Esophagus muscularis mucosa (tissue), 4 donors: ENCODE measurements around the gene KATNA1. TPM values are rescaled to one million over a fixed set of nuclear protein-coding genes. Genes with fewer than 3 reads are reported as not detected.

Source experiments
- DNase-seq: peaks from one replicate; pipeline ENCODE4 v3.0.0-alpha.2; 2017; ENCODE audit errors: extremely low spot score
- H3K27ac ChIP-seq, 4 donors: fragments of 200-600 bp; sonication (generic); replicated peaks in 1 of 4; 1 replicate in 3 of 4; 2 replicates in 1 of 4; pipeline ENCODE4 v1.5.1; 2016 to 2019; ENCODE audit warnings: mild to moderate bottlenecking in 1 of 4
- H3K27me3 ChIP-seq, 4 donors: fragments of 200-600 bp; sonication (generic); one replicate each; pipeline versions ENCODE4 v1.5.1 to v1.6.0; 2016 to 2019
- H3K36me3 ChIP-seq, 4 donors: fragments of 200-600 bp; sonication (generic); one replicate each; pipeline ENCODE4 v1.5.1; 2016 to 2019
- H3K4me1 ChIP-seq, 4 donors: fragments of 200-600 bp; sonication (generic); one replicate each; pipeline ENCODE4 v1.5.1; 2016 to 2019
- H3K4me3 ChIP-seq, 4 donors: fragments of 200-600 bp; sonication (generic); 1 replicate in 2 of 4; 2 replicates in 2 of 4; pipeline ENCODE4 v1.5.1; 2016 to 2019; ENCODE audit warnings: mild to moderate bottlenecking in 4 of 4, moderate library complexity in 1 of 4
- H3K9me3 ChIP-seq, 4 donors: fragments of 200-600 bp; sonication (generic); 1 replicate in 3 of 4; 2 replicates in 1 of 4; pipeline ENCODE4 v1.5.1; 2016 to 2019
- EP300 ChIP-seq: sonication (generic); formaldehyde crosslinking; IDR thresholded peaks from one replicate; pipeline ENCODE4 v1.6.1; 2017; ENCODE audit warnings: antibody characterized with exemption
- POLR2A ChIP-seq: fragments of 450-650 bp; IDR thresholded peaks from one replicate; pipeline ENCODE4 v1.6.1; 2017; ENCODE audit warnings: antibody characterized with exemption, moderate library complexity, mild to moderate bottlenecking, low read depth
- POLR2AphosphoS5 ChIP-seq, 2 donors: sonication (generic); formaldehyde crosslinking; IDR thresholded peaks; one replicate each; pipeline ENCODE4 v1.6.1; 2017; ENCODE audit warnings: antibody characterized with exemption in 2 of 2
- whole genome bisulfite sequencing: methylation state at CpG from one replicate; pipeline ENCODE4 v1.1.5; 2018; 5-methylcytosine and 5-hydroxymethylcytosine counted together
- intact Hi-C: fragments of 100-400 bp; cut with DNase I; formaldehyde crosslinking; loops from one replicate; pipeline ENCODE4 v1.15.1; 2023
- total RNA-seq, 4 donors: library from RNA; depleted of rRNA; stranded (reverse); fragments of >200 nt; gene quantifications; one replicate each; pipeline versions ENCODE4 v1.1.0 to v1.2.1, GENCODE V29; 2016
- TF ChIP-seq, protein P1 (sequence below), 3 experiments: fragments of 200-600 bp in 2 of 3; fragments of 450-650 bp in 1 of 3; sonication (generic) in 2 of 3; IDR thresholded peaks; one replicate each; pipeline ENCODE4 v1.5.1; 2017 to 2019; ENCODE audit warnings: antibody characterized with exemption in 3 of 3, mild to moderate bottlenecking in 2 of 3, moderate library complexity in 1 of 3

The KATNA1 gene
- total RNA-seq, 4 donors from 2014 or later = 15.8 to 24.5 (median 20.2) TPM

DNA sequence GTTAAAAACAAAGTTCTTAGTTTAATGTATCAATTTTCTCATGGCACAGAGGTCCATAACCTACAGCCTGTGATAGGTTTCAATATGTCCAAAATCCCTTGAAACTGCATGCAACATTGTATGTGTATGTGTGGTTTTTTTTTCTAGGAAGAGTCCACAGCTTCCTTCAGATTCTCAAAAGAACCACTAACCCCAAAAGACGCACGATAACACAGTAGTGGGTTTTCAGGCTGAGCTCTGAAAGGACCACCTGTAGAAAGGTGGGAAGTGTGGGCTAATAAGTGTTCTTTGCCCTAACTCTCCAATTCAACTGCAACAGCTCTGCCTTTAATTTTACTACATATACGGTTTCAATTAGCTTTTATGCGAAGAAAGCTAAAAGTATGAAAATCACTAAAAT, 11.5 kb upstream of the KATNA1 start:
- Histone ChIP-seq H3K4me1 (no peaks in the 10 kb centered on the region), H3K27me3 (no peaks in the 10 kb centered on the region), H3K27ac (no peak overlapping the region), H3K4me3 (no peak overlapping the region), H3K36me3 (peaks cover 4 to 75% (median 54%) of the 10 kb centered on the region in 4 donors), H3K9me3 (no peaks in the 10 kb centered on the region)
- no peak for DNase-seq
- intact Hi-C loops = no loop called here
- TF ChIP-seq POLR2A = no peak
- TF ChIP-seq, protein P1, sequence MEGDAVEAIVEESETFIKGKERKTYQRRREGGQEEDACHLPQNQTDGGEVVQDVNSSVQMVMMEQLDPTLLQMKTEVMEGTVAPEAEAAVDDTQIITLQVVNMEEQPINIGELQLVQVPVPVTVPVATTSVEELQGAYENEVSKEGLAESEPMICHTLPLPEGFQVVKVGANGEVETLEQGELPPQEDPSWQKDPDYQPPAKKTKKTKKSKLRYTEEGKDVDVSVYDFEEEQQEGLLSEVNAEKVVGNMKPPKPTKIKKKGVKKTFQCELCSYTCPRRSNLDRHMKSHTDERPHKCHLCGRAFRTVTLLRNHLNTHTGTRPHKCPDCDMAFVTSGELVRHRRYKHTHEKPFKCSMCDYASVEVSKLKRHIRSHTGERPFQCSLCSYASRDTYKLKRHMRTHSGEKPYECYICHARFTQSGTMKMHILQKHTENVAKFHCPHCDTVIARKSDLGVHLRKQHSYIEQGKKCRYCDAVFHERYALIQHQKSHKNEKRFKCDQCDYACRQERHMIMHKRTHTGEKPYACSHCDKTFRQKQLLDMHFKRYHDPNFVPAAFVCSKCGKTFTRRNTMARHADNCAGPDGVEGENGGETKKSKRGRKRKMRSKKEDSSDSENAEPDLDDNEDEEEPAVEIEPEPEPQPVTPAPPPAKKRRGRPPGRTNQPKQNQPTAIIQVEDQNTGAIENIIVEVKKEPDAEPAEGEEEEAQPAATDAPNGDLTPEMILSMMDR (IDR thresholded peaks at IDR 0.05) = no peak
- no peak for TF ChIP-seq POLR2AphosphoS5 (IDR thresholded peaks at IDR 0.05)
- TF ChIP-seq EP300 = no peak
- WGBS = 95% methylated on average over 4 of the region's 4 CpGs

DNA sequence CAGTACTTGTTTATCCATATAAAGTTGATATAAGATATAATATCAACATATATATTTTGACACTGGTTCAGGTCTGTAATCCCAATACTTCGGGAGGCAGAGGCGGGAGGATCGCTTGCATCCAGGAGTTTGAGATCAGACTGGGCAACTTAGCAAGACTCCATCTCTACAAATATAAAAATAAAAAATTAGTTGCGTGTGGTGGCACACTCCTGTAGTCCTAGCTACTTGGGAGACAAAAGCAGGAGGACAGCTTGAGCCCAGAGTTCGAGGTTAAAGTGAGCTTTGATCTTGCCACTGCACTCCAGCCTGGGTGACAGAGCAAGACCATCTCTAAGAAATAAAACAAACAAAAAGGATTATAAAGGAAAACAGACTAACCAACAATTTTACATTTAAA, 8.9 kb upstream of the KATNA1 start:
- Histone ChIP-seq H3K4me1 (no peaks in the 10 kb centered on the region), H3K36me3 (peaks cover 0 to 49% (median 30%) of the 10 kb centered on the region in 4 donors), H3K27me3 (no peaks in the 10 kb centered on the region), H3K27ac (no peak overlapping the region), H3K9me3 (no peaks in the 10 kb centered on the region), H3K4me3 (no peak overlapping the region)
- intact Hi-C loops = no loop called here
- DNase-seq = no peak
- TF ChIP-seq EP300 = no peak
- TF ChIP-seq, protein P1 (IDR thresholded peaks at IDR 0.05) = no peak
- TF ChIP-seq POLR2A = no peak
- TF ChIP-seq POLR2AphosphoS5 (IDR thresholded peaks at IDR 0.05) = no peak
- 97% methylated on average over 5 of the region's 5 CpGs for WGBS

DNA sequence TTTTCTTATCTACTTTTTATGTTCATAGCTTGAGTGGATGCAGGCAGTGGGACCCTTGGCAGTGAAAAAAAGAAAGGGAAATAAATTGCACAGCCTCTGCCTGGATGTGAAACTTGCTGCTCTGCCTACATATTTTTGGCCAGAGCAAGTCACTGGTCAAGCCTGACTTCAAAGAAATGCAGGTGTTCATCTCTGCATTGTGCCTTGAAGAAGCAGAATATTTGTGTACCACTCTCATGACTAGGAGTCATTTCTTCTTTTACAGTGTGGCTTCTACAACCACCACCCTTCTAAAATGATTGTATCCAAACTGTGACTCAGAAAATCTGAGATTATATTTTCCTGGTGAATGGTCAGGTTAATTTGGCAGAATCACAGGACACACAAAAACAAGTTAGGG, 2.5 kb upstream of the KATNA1 start:
- Histone ChIP-seq H3K27ac (no peak overlapping the region), H3K4me1 (peaks cover 5 to 28% (median 20%) of the 10 kb centered on the region in 4 donors), H3K9me3 (no peaks in the 10 kb centered on the region), H3K27me3 (no peaks in the 10 kb centered on the region), H3K36me3 (no peaks in the 10 kb centered on the region), H3K4me3 (no peak overlapping the region)
- intact Hi-C loops = no loop called here
- no peak for DNase-seq
- TF ChIP-seq, protein P1 (IDR thresholded peaks at IDR 0.05) = no peak
- TF ChIP-seq POLR2A (no peak), EP300 (no peak), POLR2AphosphoS5 (IDR thresholded peaks at IDR 0.05) (no peak)

DNA sequence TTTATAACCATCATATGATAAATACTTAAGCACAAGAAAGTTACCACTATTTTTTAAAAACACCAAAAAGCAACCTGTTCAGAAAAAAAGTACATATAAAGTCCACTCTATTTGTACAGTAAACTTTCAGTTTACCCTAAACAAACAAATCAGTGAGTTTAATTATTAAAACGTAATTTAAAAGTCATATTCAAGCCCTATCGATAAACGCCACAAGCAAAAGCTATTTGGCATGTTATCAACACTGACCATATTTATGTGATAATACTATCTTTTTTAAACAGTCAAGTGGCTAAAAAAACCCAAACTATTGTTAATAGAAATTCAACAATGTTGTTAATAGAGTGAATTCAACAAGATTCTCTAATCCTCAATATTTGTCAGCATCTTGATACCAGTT, 1.9 kb downstream of the KATNA1 start:
- DNase-seq = no peak
- H3K4me3 ChIP-seq = peak overlapping the region in 1 of 4 donors; percentile 93
- no peak overlapping the region for H3K27ac ChIP-seq
- TF ChIP-seq EP300 (no peak), POLR2A (no peak), POLR2AphosphoS5 (IDR thresholded peaks at IDR 0.05) (no peak)
- TF ChIP-seq, protein P1 (IDR thresholded peaks at IDR 0.05) = no peak
- WGBS = 92% methylated on average over 3 of the region's 3 CpGs
- intact Hi-C loops = no loop called here
- no peaks in the 10 kb centered on the region for H3K9me3 ChIP-seq
- no peaks in the 10 kb centered on the region for H3K27me3 ChIP-seq
- peaks cover 5 to 28% (median 22%) of the 10 kb centered on the region in 4 donors for H3K4me1 ChIP-seq
- no peaks in the 10 kb centered on the region for H3K36me3 ChIP-seq

GRCh38 chr6:149642829-149643580, 5.5 kb downstream of the KATNA1 start:
- WGBS = 70% methylated on average over 1 of the region's 1 CpG
- no peak for DNase-seq
- Histone ChIP-seq H3K4me1 (peaks cover 5 to 21% (median 15%) of the 10 kb centered on the region in 4 donors), H3K27ac (no peak overlapping the region), H3K27me3 (no peaks in the 10 kb centered on the region), H3K4me3 (no peak overlapping the region), H3K9me3 (no peaks in the 10 kb centered on the region), H3K36me3 (peaks cover 0 to 3% (median 1%) of the 10 kb centered on the region in 4 donors)
- TF ChIP-seq, protein P1 (IDR thresholded peaks at IDR 0.05) = no peak
- TF ChIP-seq EP300 (no peak), POLR2AphosphoS5 (IDR thresholded peaks at IDR 0.05) (no peak), POLR2A (no peak)
- intact Hi-C loops = no loop called here
